Epithelial cell of proximal tubule (primary cell): Measurements from ENCODE around the gene B3GLCT. TPM values are rescaled to one million over a fixed set of nuclear protein-coding genes. Genes with fewer than 3 reads are reported as not detected.

Experiments used
- DNase-seq: peaks from one replicate; pipeline ENCODE4 v3.0.0-alpha.2; 2011; ENCODE audit warnings: low read depth
- H3K4me3 ChIP-seq: 2 replicates; pipeline ENCODE4 v1.5.1; 2011; ENCODE audit warnings: low read depth, mild to moderate bottlenecking, low read length
- total RNA-seq: library from RNA; depleted of rRNA; stranded (reverse); fragments of >200 nt; gene quantifications from 2 replicates; pipeline ENCODE4 v1.2.3, GENCODE V29; 2015
- TF ChIP-seq, protein P1 (sequence below): conservative IDR thresholded peaks from 2 replicates; pipeline ENCODE4 v1.5.1; 2012; ENCODE audit warnings: low read depth, mild to moderate bottlenecking, low read length

Gene B3GLCT
- total RNA-seq, 1 donor from 2014 or later: 5.8 TPM

GRCh38 chr13:31246918-31247317 is 47.1 kb downstream of the B3GLCT start:
- H3K4me3 ChIP-seq: no peak overlapping the region
- DNase-seq: no peak
- TF ChIP-seq, protein P1, sequence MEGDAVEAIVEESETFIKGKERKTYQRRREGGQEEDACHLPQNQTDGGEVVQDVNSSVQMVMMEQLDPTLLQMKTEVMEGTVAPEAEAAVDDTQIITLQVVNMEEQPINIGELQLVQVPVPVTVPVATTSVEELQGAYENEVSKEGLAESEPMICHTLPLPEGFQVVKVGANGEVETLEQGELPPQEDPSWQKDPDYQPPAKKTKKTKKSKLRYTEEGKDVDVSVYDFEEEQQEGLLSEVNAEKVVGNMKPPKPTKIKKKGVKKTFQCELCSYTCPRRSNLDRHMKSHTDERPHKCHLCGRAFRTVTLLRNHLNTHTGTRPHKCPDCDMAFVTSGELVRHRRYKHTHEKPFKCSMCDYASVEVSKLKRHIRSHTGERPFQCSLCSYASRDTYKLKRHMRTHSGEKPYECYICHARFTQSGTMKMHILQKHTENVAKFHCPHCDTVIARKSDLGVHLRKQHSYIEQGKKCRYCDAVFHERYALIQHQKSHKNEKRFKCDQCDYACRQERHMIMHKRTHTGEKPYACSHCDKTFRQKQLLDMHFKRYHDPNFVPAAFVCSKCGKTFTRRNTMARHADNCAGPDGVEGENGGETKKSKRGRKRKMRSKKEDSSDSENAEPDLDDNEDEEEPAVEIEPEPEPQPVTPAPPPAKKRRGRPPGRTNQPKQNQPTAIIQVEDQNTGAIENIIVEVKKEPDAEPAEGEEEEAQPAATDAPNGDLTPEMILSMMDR: no peak

- no peak for DNase-seq
- no peak overlapping the region for H3K4me3 ChIP-seq
- TF ChIP-seq, protein P1: no peak
Observed at GRCh38 chr13:31248361-31248760, 48.6 kb downstream of the B3GLCT start.

GRCh38 chr13:31248965-31249539 is 49.3 kb downstream of the B3GLCT start:
- TF ChIP-seq, protein P1: no peak
- H3K4me3 ChIP-seq: no peak overlapping the region
- no peak for DNase-seq

GRCh38 chr13:31250435-31250834 is 50.7 kb downstream of the B3GLCT start:
- no peak for DNase-seq
- TF ChIP-seq, protein P1: no peak
- H3K4me3 ChIP-seq: no peak overlapping the region

DNA sequence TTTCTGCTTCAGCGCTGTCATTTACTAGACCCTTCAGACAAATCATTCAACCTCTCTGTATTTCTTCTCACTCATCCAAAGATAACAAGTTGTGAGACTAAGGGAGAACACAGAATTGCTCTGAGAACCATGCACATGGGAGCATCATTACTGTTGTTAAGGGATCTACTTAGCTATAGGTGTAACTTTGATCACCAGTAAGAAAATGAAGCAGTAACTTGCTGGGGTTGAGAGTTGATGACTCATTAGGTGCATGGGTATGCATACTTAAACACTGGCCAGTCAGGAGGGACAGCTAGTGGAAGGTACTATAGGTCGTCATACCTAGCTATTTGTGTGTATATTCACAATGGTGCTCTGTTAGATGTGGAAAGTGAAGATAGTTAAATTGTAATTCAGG is 61.5 kb downstream of the B3GLCT start:
- peak; percentile 33 for DNase-seq
- no peak overlapping the region for H3K4me3 ChIP-seq
- TF ChIP-seq, protein P1: no peak

GRCh38 chr13:31263346-31263745 is 63.6 kb downstream of the B3GLCT start:
- H3K4me3 ChIP-seq: no peak overlapping the region
- no peak for DNase-seq
- TF ChIP-seq, protein P1: no peak

DNA sequence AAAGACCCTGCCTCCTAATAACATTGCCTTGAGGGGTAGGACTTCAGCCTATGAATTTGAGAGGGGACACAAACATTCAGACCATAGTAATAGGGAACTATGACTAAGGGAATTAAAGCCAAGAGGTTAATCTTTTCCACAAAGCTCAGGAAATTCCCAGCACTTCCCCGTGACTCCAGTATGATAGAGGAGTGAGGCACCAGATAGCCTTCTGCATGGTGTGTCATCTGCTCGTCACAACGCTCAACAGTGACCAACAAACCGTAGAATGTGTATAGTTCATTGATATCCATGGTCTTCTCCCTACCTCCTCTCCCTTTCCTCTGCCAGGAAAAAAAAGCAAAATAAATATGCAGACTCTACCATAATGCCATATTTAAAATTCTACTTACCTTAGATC is 64.4 kb downstream of the B3GLCT start:
- no peak overlapping the region for H3K4me3 ChIP-seq
- peak; percentile 35 for DNase-seq
- TF ChIP-seq, protein P1: no peak
